Lung (tissue), 12 donors: Measurements from ENCODE around the gene PCDHGC3. TPM values are rescaled to one million over a fixed set of nuclear protein-coding genes. Genes with fewer than 3 reads are reported as not detected.

ENCODE experiments used
- ATAC-seq: fragments of 200-7000 bp; cut with Tn5 transposase; one replicate; pipeline ENCODE4 v1.9.1; 2020; ENCODE audit warnings: moderate number of reproducible peaks; ENCODE audit not compliant: insufficient read depth, low FRiP score
- DNase-seq, 3 donors: peaks; one replicate each; pipeline ENCODE4 v3.0.0-alpha.2; 2013 to 2017
- H3K27ac ChIP-seq, 2 donors: one replicate each; pipeline ENCODE4 v1.5.1; 2013; ENCODE audit warnings: mild to moderate bottlenecking in 2 of 2, moderate library complexity in 2 of 2, control low read depth in 1 of 2, inconsistent platforms in 1 of 2, low read depth in 1 of 2, low read length in 1 of 2
- H3K27me3 ChIP-seq, 3 donors: one replicate each; pipeline ENCODE4 v1.5.1; 2013; ENCODE audit warnings: low read length in 2 of 3; ENCODE audit not compliant: control insufficient read depth in 3 of 3, insufficient read depth in 3 of 3
- H3K36me3 ChIP-seq, 4 donors: one replicate each; pipeline ENCODE4 v1.5.1; 2013; ENCODE audit warnings: low read length in 4 of 4, mild to moderate bottlenecking in 1 of 4, moderate library complexity in 1 of 4; ENCODE audit not compliant: control insufficient read depth in 4 of 4, insufficient read depth in 4 of 4
- H3K4me1 ChIP-seq, 5 donors: one replicate each; pipeline ENCODE4 v1.5.1; 2013; ENCODE audit warnings: low read length in 5 of 5, mild to moderate bottlenecking in 2 of 5, moderate library complexity in 1 of 5; ENCODE audit not compliant: control insufficient read depth in 5 of 5, insufficient read depth in 5 of 5
- H3K4me3 ChIP-seq: one replicate; pipeline ENCODE4 v1.5.1; 2013; ENCODE audit warnings: mild to moderate bottlenecking, control low read depth, moderate library complexity
- H3K9ac ChIP-seq, 2 donors: one replicate each; pipeline ENCODE4 v1.5.1; 2013; ENCODE audit warnings: low read length in 2 of 2, control low read depth in 1 of 2; ENCODE audit not compliant: insufficient read depth in 1 of 2
- H3K9me3 ChIP-seq, 4 donors: one replicate each; pipeline ENCODE4 v1.5.1; 2013; ENCODE audit warnings: low read length in 3 of 4, mild to moderate bottlenecking in 1 of 4, moderate library complexity in 1 of 4; ENCODE audit not compliant: control insufficient read depth in 4 of 4, insufficient read depth in 3 of 4
- CTCF ChIP-seq: IDR thresholded peaks from 2 replicates; pipeline ENCODE4 v1.5.1; 2012; ENCODE audit warnings: mild to moderate bottlenecking; ENCODE audit errors: control extremely low read depth, extremely low read depth
- WGBS, 2 donors: extraction: QIAGEN DNeasy Blood & Tissue Kit; methylation state at CpG; one replicate each; pipeline ENCODE4 v1.1.7; 2013; 5-methylcytosine and 5-hydroxymethylcytosine counted together
- polyA plus RNA-seq, 2 donors: library from polyadenylated mRNA; stranded (reverse); fragments of 200-250 nt; gene quantifications; one replicate each; pipeline ENCODE4 v1.2.1, GENCODE V29; 2013
- total RNA-seq, 2 donors: library from RNA; depleted of rRNA in 1 of 2; stranded (reverse); fragments of >200 nt in 1 of 2; gene quantifications; one replicate each; pipeline ENCODE4 v1.2.1, GENCODE V29; 2014 to 2021
- donor health status: control.
- donor health status: control.
- donor health status: Bipolar disorder and iron deficiency.
- donor health status: healthy.
- donor health status: DM: yes; HTN: yes; CAD: no.

PCDHGC3 gene
- total and polyA plus RNA-seq, 4 donors = 44.8 to 116 (median 68.7) TPM

GRCh38 chr5:141495453-141495811 is 19.7 kb downstream of the PCDHGC3 start:
- Histone ChIP-seq H3K27me3 (peaks cover 0 to 39% (median 0%) of the 10 kb centered on the region in 3 donors), H3K27ac (peak overlapping the region in 1 of 2 donors; percentile 42), H3K36me3 (peaks cover 0 to 30% (median 15%) of the 10 kb centered on the region in 4 donors), H3K9ac (peak overlapping the region in 1 of 2 donors; percentile 25), H3K4me1 (peaks cover 0 to 52% (median 24%) of the 10 kb centered on the region in 5 donors), H3K4me3 (no peak overlapping the region), H3K9me3 (peaks cover 0 to 2% (median 0%) of the 10 kb centered on the region in 4 donors)
- DNase-seq (no peak), ATAC-seq (no peak)
- 84 to 88% methylated on average over 8 of the region's 8 CpGs for WGBS, 2 donors
- no peak for TF ChIP-seq CTCF

GRCh38 chr5:141496038-141496437 is 20.3 kb downstream of the PCDHGC3 start:
- 82 to 89% methylated on average over 4 of the region's 4 CpGs for WGBS, 2 donors
- DNase-seq (peak; percentile 82 to 87 (median 85)), ATAC-seq (no peak)
- Histone ChIP-seq H3K9me3 (peaks cover 0 to 2% (median 0%) of the 10 kb centered on the region in 4 donors), H3K9ac (no peak overlapping the region), H3K4me3 (no peak overlapping the region), H3K4me1 (peaks cover 0 to 52% (median 24%) of the 10 kb centered on the region in 5 donors), H3K27me3 (peaks cover 0 to 35% (median 0%) of the 10 kb centered on the region in 3 donors), H3K27ac (peak overlapping the region in 1 of 2 donors; percentile 24), H3K36me3 (peaks cover 0 to 25% (median 14%) of the 10 kb centered on the region in 4 donors)
- no peak for TF ChIP-seq CTCF

- Histone ChIP-seq H3K27me3 (no peaks in the 10 kb centered on the region), H3K9me3 (peaks cover 0 to 2% (median 0%) of the 10 kb centered on the region in 4 donors), H3K4me3 (no peak overlapping the region), H3K36me3 (peaks cover 0 to 29% (median 15%) of the 10 kb centered on the region in 4 donors), H3K9ac (no peak overlapping the region), H3K4me1 (peaks cover 0 to 5% (median 0%) of the 10 kb centered on the region in 5 donors), H3K27ac (no peak overlapping the region)
- DNase-seq = no peak
- no peak for TF ChIP-seq CTCF
- 82 to 88% methylated on average over 7 of the region's 7 CpGs for WGBS, 2 donors
- ATAC-seq = no peak
Observed at GRCh38 chr5:141501761-141502160, 26.0 kb downstream of the PCDHGC3 start.

GRCh38 chr5:141503681-141504080 is 27.9 kb downstream of the PCDHGC3 start:
- H3K9ac ChIP-seq = no peak overlapping the region
- H3K4me3 ChIP-seq = no peak overlapping the region
- ATAC-seq (no peak), DNase-seq (no peak)
- 94 to 100% methylated on average over 2 of the region's 2 CpGs for WGBS, 2 donors
- H3K27me3 ChIP-seq = no peaks in the 10 kb centered on the region
- peaks cover 0 to 24% (median 11%) of the 10 kb centered on the region in 5 donors for H3K4me1 ChIP-seq
- no peak for TF ChIP-seq CTCF
- H3K9me3 ChIP-seq = no peaks in the 10 kb centered on the region
- H3K27ac ChIP-seq = no peak overlapping the region
- H3K36me3 ChIP-seq = peaks cover 0 to 21% (median 12%) of the 10 kb centered on the region in 4 donors
